Stimulated activated naive CD8-positive, alpha-beta T cell treated with anti-CD3 and anti-CD28 coated beads, Interleukin-15, Interleukin-2, amounts not matched to agents 100 ng/mL and 50 ng/mL, for 24 hours (primary cell): ENCODE results near the gene GNPAT.

ENCODE experiments used
- H3K27ac Mint-ChIP-seq: one replicate; pipeline ENCODE4 v1.8.0; 2021; ENCODE audit warnings: mild to moderate bottlenecking, mixed read lengths
- H3K27me3 Mint-ChIP-seq: one replicate; pipeline ENCODE4 v1.8.0; 2021; ENCODE audit warnings: mixed read lengths
- H3K36me3 Mint-ChIP-seq: one replicate; pipeline ENCODE4 v1.8.0; 2021; ENCODE audit warnings: low read depth, mixed read lengths
- H3K4me1 Mint-ChIP-seq: one replicate; pipeline ENCODE4 v1.8.0; 2021; ENCODE audit warnings: low read depth, mixed read lengths
- H3K4me3 Mint-ChIP-seq: one replicate; pipeline ENCODE4 v1.8.0; 2021; ENCODE audit warnings: mild to moderate bottlenecking, mixed read lengths
- H3K9me3 Mint-ChIP-seq: one replicate; pipeline ENCODE4 v1.8.0; 2021; ENCODE audit warnings: mixed read lengths

Gene GNPAT

DNA sequence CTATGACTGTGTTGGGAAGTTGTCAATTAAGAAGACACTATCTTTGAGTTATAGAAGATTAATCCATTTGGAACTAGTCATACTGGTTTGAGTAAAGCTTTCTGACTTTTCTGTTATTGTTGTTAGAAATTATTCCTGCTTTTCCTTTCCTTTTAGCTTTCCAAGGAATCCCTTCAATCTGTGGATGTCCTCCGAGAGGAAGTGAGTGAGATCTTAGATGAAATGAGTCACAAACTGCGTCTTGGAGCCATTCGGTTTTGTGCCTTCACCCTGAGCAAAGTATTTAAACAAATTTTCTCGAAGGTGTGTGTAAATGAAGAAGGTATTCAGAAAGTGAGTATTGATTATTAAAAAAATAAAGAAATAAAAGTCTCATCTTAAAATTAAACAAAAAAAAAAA, 19.3 kb downstream of the GNPAT start:
- H3K4me3 Mint-ChIP-seq: no peak overlapping the region
- H3K27me3 Mint-ChIP-seq: no peaks in the 10 kb centered on the region
- no peak overlapping the region for H3K27ac Mint-ChIP-seq
- no peaks in the 10 kb centered on the region for H3K4me1 Mint-ChIP-seq
- peaks cover 91% of the 10 kb centered on the region for H3K36me3 Mint-ChIP-seq
- peaks cover 9% of the 10 kb centered on the region for H3K9me3 Mint-ChIP-seq

- H3K9me3 Mint-ChIP-seq: no peaks in the 10 kb centered on the region
- no peak overlapping the region for H3K27ac Mint-ChIP-seq
- H3K4me1 Mint-ChIP-seq: no peaks in the 10 kb centered on the region
- H3K27me3 Mint-ChIP-seq: no peaks in the 10 kb centered on the region
- H3K4me3 Mint-ChIP-seq: no peak overlapping the region
- peaks cover 88% of the 10 kb centered on the region for H3K36me3 Mint-ChIP-seq
These were observed 23.6 kb downstream of the GNPAT start for GRCh38 chr1:231264642-231265041.

DNA sequence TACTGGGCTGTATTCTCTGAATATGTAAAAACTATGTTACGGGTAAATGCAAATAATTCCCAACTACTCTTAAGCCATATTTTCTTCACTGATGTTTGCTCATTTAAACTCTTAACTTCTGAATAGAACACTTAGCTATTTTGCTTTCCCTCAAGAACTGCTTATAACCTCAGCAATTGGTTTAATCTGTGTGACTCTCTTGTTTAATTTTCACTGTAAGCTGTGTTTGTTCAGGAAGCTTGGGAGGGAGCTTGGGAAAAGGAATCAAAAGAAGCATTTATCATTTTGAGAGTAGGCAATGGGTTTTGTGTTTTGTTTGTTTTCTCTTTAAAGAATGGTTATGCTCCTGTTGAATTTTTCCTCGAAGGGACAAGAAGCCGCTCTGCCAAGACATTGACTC, 24.4 kb downstream of the GNPAT start:
- Mint-ChIP-seq H3K27me3 (no peaks in the 10 kb centered on the region), H3K36me3 (peaks cover 88% of the 10 kb centered on the region), H3K4me3 (no peak overlapping the region), H3K27ac (no peak overlapping the region), H3K4me1 (no peaks in the 10 kb centered on the region), H3K9me3 (no peaks in the 10 kb centered on the region)

GRCh38 chr1:231266811-231267322, 25.9 kb downstream of the GNPAT start:
- H3K27me3 Mint-ChIP-seq: no peaks in the 10 kb centered on the region
- H3K9me3 Mint-ChIP-seq: no peaks in the 10 kb centered on the region
- H3K4me3 Mint-ChIP-seq: no peak overlapping the region
- peaks cover 3% of the 10 kb centered on the region for H3K4me1 Mint-ChIP-seq
- no peak overlapping the region for H3K27ac Mint-ChIP-seq
- H3K36me3 Mint-ChIP-seq: peaks cover 85% of the 10 kb centered on the region

DNA sequence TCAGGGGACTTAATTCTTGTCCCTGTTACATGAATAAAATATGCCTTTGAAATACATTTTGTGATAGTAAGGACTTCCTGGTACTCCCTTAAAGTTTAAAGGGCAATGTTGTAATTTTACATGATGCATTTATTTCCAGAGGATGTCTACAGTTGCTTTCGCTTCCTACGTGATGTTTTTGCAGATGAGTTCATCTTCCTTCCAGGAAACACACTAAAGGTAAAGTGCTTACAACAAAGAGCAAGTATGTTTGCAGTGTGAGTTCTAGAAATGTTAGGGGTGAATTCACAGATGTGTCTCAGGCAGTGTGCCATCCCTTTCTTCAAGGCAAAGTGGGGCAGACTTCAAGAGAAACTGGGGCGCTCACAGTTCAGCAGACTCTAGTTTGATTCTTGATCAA, 31.2 kb downstream of the GNPAT start:
- no peak overlapping the region for H3K4me3 Mint-ChIP-seq
- H3K27ac Mint-ChIP-seq: peak overlapping the region; percentile 65
- peaks cover 77% of the 10 kb centered on the region for H3K36me3 Mint-ChIP-seq

DNA sequence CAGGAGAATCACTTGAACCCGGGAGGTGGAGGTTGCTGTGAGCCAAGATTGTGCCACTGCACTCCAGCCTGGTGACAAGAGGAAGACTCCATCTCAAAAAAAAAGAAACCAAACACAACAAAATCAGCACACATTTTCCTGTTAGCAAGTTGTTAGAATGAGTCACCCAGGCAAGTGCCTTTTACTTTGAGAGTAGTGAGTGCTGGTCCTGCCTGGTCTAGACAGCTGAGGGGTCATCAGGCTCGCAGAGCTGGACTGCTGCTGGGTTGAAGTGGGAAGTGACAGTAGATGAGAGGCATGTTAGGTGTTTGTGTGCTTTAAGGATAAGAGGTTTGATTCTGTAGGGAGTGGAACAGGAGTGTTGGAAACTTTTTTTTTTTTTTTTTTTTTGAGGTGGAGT, 31.9 kb downstream of the GNPAT start:
- Mint-ChIP-seq H3K36me3 (peaks cover 79% of the 10 kb centered on the region), H3K4me3 (no peak overlapping the region), H3K9me3 (no peaks in the 10 kb centered on the region), H3K27me3 (no peaks in the 10 kb centered on the region), H3K4me1 (peaks cover 19% of the 10 kb centered on the region), H3K27ac (peak overlapping the region; percentile 94)

More for the DNA sequence above, 31.2 kb downstream of the GNPAT start:
- H3K9me3 Mint-ChIP-seq: no peaks in the 10 kb centered on the region
- H3K27me3 Mint-ChIP-seq: no peaks in the 10 kb centered on the region
- H3K4me1 Mint-ChIP-seq: peaks cover 19% of the 10 kb centered on the region

- Mint-ChIP-seq H3K27ac (peak overlapping the region; percentile 21), H3K4me1 (peaks cover 19% of the 10 kb centered on the region), H3K9me3 (no peaks in the 10 kb centered on the region), H3K36me3 (peaks cover 74% of the 10 kb centered on the region), H3K27me3 (no peaks in the 10 kb centered on the region), H3K4me3 (no peak overlapping the region)
These were observed 33.3 kb downstream of the GNPAT start for GRCh38 chr1:231274119-231274825.

DNA sequence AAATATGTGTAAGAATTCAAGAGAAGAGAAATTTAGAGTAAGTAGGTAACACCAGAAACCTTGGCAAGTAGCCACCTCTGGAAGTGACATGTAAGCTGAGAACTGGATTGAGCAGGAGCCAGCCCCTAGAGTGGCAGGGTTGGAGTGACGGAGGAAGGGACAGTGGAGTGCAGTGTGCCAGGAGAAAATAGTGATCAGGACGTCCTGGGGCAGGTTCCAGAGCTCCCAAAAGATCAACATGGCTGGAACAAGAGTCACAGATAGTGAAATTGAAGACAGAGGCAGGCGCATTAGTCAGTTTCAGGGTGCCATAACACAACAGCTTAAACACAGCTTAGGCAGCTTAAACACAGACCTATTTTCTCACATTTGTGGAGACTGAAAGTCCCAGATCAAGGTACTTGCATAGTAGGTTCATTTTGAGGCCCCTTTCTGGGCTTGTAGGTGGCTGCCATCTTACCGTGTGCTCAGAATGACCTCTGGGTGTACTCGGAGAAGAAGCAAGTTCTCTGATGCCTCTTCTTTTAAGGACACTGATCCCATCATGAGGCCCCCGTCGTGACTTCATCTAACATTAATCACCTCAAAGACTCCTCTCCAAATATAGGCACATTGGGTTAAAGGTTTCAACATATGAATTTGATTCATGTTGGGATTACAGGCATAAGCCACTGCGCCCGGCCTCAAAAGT, 37.2 kb downstream of the GNPAT start:
- Mint-ChIP-seq H3K27me3 (no peaks in the 10 kb centered on the region), H3K9me3 (no peaks in the 10 kb centered on the region), H3K4me3 (no peak overlapping the region), H3K36me3 (peaks cover 42% of the 10 kb centered on the region), H3K4me1 (peaks cover 6% of the 10 kb centered on the region), H3K27ac (no peak overlapping the region)

DNA sequence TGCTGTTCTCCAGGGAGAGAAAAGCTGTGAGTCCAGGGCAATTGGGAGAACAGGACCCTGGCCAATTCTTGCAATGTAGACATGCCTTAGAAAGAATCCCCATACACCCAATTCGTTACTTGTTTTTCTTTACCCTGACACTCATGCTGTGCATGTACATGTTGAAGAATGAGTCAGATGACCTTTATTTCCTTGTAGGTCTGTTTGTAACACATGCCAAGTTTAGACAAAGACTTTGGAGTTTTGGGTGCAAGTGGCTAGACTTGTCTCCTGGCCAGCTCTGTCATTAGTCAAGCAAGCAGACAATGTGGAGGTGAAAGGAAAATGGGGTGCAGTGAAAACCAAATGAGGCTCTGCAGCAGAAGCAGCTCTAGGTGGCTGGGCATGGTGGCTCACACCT, 38.1 kb downstream of the GNPAT start:
- Mint-ChIP-seq H3K27me3 (no peaks in the 10 kb centered on the region), H3K27ac (no peak overlapping the region), H3K9me3 (no peaks in the 10 kb centered on the region), H3K4me1 (peaks cover 5% of the 10 kb centered on the region), H3K36me3 (peaks cover 39% of the 10 kb centered on the region), H3K4me3 (no peak overlapping the region)

- Mint-ChIP-seq H3K27me3 (no peaks in the 10 kb centered on the region), H3K4me1 (no peaks in the 10 kb centered on the region), H3K9me3 (no peaks in the 10 kb centered on the region), H3K4me3 (no peak overlapping the region), H3K36me3 (peaks cover 34% of the 10 kb centered on the region), H3K27ac (no peak overlapping the region)
These were observed 38.7 kb downstream of the GNPAT start for GRCh38 chr1:231279683-231280082.

DNA sequence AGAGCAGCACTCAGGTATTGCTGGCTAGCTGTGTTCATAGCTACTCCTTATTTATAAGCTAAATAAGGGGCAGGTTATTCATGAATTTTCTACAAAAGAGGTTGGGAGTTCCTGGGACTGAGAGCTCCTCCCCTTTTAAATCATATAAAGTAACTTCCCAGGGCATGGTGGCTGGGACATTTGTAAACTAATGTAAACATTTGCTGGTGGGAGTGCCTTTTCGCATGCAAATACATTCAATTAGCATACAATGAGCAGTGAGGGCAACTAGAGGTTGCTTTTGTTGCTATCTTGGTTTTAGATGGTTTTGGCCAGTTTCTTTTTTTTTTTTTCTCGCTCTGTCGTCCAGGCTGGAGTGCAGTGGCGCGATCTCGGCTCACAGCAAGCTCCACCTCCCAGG, 43.4 kb downstream of the GNPAT start:
- no peak overlapping the region for H3K27ac Mint-ChIP-seq
- no peaks in the 10 kb centered on the region for H3K27me3 Mint-ChIP-seq
- no peaks in the 10 kb centered on the region for H3K4me1 Mint-ChIP-seq
- H3K4me3 Mint-ChIP-seq: no peak overlapping the region
- H3K36me3 Mint-ChIP-seq: no peaks in the 10 kb centered on the region
- no peaks in the 10 kb centered on the region for H3K9me3 Mint-ChIP-seq

DNA sequence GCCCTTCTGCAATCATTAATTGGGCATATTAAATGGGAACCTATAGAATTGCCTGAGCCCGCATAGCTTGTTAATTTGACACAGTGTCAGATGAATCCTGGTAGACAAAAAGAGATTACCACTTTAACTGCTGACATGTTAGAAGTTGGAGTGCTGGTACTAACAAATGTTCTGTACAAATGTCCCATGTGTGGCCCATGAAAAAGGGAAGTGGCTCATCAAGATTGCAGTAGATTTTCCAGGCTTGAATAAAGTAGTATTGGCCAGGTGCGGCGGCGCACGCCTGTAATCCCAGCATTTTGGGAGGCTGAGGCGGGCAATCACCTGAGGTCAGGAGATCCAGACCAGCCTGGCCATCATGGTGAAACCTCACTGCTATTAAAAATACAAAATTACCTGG, 45.6 kb downstream of the GNPAT start:
- no peaks in the 10 kb centered on the region for H3K9me3 Mint-ChIP-seq
- H3K4me3 Mint-ChIP-seq: no peak overlapping the region
- no peak overlapping the region for H3K27ac Mint-ChIP-seq
- no peaks in the 10 kb centered on the region for H3K36me3 Mint-ChIP-seq
- H3K27me3 Mint-ChIP-seq: no peaks in the 10 kb centered on the region
- no peaks in the 10 kb centered on the region for H3K4me1 Mint-ChIP-seq

DNA sequence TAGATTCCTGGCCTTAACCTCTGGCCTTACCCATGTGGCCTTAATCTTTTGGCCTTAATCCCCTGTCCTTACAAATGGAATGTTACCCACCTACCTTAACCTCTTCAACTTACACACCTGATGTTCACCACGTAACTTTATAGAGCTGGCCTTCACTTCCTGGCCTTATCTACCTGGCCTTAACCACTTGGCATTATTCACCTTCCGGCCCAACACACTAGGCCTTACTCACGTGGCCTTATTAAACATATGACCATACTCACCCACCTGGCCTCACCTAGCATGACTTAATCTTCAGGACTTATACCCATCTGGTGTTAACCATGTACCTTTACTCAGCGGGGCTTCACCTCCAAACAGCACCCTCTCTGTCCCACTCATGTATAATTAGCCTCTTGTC, 54.9 kb downstream of the GNPAT start:
- Mint-ChIP-seq H3K27ac (no peak overlapping the region), H3K4me1 (no peaks in the 10 kb centered on the region), H3K9me3 (no peaks in the 10 kb centered on the region), H3K4me3 (no peak overlapping the region), H3K27me3 (no peaks in the 10 kb centered on the region), H3K36me3 (no peaks in the 10 kb centered on the region)

DNA sequence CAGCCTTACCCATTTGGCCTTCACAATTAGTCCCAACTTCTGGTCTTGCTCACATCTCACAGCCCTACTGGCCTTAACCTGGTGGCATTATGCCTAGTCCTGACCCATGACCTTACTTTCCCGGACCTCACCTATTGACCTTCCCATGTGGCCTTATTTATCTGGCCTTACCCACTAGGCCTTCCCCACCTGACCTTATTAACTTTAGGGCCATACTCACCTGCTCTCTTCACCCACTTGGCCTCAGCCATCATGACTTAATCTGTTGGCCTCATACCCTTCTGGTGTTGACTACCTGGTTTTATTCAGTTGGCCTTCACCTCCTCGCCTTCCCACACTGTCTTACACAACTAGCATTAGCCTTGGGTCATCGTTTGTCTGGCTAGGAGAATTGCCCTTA, 61.0 kb downstream of the GNPAT start:
- no peaks in the 10 kb centered on the region for H3K36me3 Mint-ChIP-seq
- H3K27ac Mint-ChIP-seq: no peak overlapping the region
- no peaks in the 10 kb centered on the region for H3K9me3 Mint-ChIP-seq
- no peak overlapping the region for H3K4me3 Mint-ChIP-seq
- H3K27me3 Mint-ChIP-seq: no peaks in the 10 kb centered on the region
- H3K4me1 Mint-ChIP-seq: no peaks in the 10 kb centered on the region

DNA sequence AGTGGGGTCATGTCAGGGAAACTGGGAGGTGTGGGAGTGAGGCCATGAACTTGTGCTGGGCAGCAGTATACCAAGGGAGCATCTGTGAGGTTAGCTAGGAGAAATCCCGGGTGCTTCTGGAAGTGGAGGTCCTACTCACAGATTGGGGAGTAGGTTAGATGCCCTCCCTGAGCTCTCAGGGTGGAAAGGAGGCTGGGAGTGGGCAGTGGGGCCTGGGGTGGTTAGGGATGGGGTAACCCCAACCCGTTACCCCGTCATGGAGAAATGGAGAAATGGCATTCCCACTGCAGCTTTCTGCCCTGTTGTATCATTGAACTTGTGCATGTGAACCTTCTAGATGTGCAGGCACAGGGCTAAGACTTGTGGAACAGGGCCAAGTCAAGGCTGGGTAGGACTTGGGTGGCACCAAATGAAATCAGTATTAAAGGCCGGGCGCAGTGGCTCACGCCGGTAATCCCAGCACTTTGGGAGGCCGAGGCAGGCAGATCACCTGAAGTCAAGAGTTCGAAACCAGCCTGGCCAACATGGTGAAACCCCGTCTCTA, 69.5 kb downstream of the GNPAT start:
- H3K27ac Mint-ChIP-seq: no peak overlapping the region
- no peaks in the 10 kb centered on the region for H3K4me1 Mint-ChIP-seq
- H3K9me3 Mint-ChIP-seq: no peaks in the 10 kb centered on the region
- no peaks in the 10 kb centered on the region for H3K27me3 Mint-ChIP-seq
- no peak overlapping the region for H3K4me3 Mint-ChIP-seq
- no peaks in the 10 kb centered on the region for H3K36me3 Mint-ChIP-seq
